Neural cell (in vitro differentiated cells): ENCODE measurements around the gene VPS37C.
"Not testable (repeated sequence)": the region's sequence is repeated elsewhere in the genome, so short reads cannot be mapped to it uniquely, and the experiment has no call there.

Experiments used
- CTCF ChIP-seq: fragments of 450-650 bp; IDR thresholded peaks from 2 replicates; pipeline ENCODE4 v1.5.1; 2014; ENCODE audit warnings: antibody characterized with exemption, mild to moderate bottlenecking, moderate library complexity; ENCODE audit not compliant: poor library complexity, severe bottlenecking
- EP300 ChIP-seq: fragments of 450-650 bp; conservative IDR thresholded peaks from 2 replicates; pipeline ENCODE4 v1.6.1; 2014; ENCODE audit warnings: antibody characterized with exemption, mild to moderate bottlenecking, moderate library complexity; ENCODE audit not compliant: poor library complexity, severe bottlenecking
- MXI1 ChIP-seq: fragments of 450-650 bp; conservative IDR thresholded peaks from 2 replicates; pipeline ENCODE4 v1.6.1; 2014; ENCODE audit warnings: antibody characterized with exemption, mild to moderate bottlenecking; ENCODE audit not compliant: poor library complexity, severe bottlenecking
- POLR2AphosphoS5 ChIP-seq: IDR thresholded peaks from 2 replicates; pipeline ENCODE4 v1.6.1; 2012
- TAF1 ChIP-seq: IDR thresholded peaks from 2 replicates; pipeline ENCODE4 v1.6.1; 2012; ENCODE audit warnings: low read depth
- TF ChIP-seq, protein P1 (sequence below): IDR thresholded peaks from 2 replicates; pipeline ENCODE4 v1.6.1; 2012; ENCODE audit warnings: borderline replicate concordance

GRCh38 chr11:61204502-61205059 is 43.4 kb upstream of the VPS37C start:
- TF ChIP-seq, protein P1, sequence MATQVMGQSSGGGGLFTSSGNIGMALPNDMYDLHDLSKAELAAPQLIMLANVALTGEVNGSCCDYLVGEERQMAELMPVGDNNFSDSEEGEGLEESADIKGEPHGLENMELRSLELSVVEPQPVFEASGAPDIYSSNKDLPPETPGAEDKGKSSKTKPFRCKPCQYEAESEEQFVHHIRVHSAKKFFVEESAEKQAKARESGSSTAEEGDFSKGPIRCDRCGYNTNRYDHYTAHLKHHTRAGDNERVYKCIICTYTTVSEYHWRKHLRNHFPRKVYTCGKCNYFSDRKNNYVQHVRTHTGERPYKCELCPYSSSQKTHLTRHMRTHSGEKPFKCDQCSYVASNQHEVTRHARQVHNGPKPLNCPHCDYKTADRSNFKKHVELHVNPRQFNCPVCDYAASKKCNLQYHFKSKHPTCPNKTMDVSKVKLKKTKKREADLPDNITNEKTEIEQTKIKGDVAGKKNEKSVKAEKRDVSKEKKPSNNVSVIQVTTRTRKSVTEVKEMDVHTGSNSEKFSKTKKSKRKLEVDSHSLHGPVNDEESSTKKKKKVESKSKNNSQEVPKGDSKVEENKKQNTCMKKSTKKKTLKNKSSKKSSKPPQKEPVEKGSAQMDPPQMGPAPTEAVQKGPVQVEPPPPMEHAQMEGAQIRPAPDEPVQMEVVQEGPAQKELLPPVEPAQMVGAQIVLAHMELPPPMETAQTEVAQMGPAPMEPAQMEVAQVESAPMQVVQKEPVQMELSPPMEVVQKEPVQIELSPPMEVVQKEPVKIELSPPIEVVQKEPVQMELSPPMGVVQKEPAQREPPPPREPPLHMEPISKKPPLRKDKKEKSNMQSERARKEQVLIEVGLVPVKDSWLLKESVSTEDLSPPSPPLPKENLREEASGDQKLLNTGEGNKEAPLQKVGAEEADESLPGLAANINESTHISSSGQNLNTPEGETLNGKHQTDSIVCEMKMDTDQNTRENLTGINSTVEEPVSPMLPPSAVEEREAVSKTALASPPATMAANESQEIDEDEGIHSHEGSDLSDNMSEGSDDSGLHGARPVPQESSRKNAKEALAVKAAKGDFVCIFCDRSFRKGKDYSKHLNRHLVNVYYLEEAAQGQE = not testable (repeated sequence)
- not testable (repeated sequence) for TF ChIP-seq MXI1, EP300, CTCF, POLR2AphosphoS5, TAF1
